Sigmoid colon (tissue), 4 donors: ENCODE results near the gene GPR142.

ENCODE experiments used
- CTCF ChIP-seq, 4 experiments: fragments of 450-650 bp in 3 of 4; fragments of 200-600 bp in 1 of 4; IDR thresholded peaks; one replicate each; pipeline ENCODE4 v1.5.1; 2016 to 2019; ENCODE audit warnings: antibody characterized with exemption in 4 of 4, mild to moderate bottlenecking in 3 of 4, moderate library complexity in 2 of 4
- POLR2A ChIP-seq, 2 donors: fragments of 450-650 bp; IDR thresholded peaks; one replicate each; pipeline ENCODE4 v1.6.1; 2016; ENCODE audit warnings: antibody characterized with exemption in 2 of 2, mild to moderate bottlenecking in 2 of 2, moderate library complexity in 2 of 2
- POLR2AphosphoS5 ChIP-seq, 4 donors: sonication (generic); formaldehyde crosslinking; IDR thresholded peaks; one replicate each; pipeline ENCODE4 v1.6.1; 2017; ENCODE audit warnings: antibody characterized with exemption in 4 of 4

GRCh38 chr17:74343121-74343520, 24.2 kb upstream of the GPR142 start:
- TF ChIP-seq CTCF (IDR thresholded peaks at IDR 0.05) (no peak), POLR2A (IDR thresholded peaks at IDR 0.05) (no peak), POLR2AphosphoS5 (IDR thresholded peaks at IDR 0.05) (no peak)
